DMS53 treated with DMSO at 0.1 percent for 48 hours (cell line): ENCODE results near the gene KLF7.

Experiments used
- DNase-seq: peaks from one replicate; lab custom pipeline; 2025; ENCODE audit not compliant: unreplicated experiment; lab: John Stamatoyannopoulos, UW

Gene KLF7

DNA sequence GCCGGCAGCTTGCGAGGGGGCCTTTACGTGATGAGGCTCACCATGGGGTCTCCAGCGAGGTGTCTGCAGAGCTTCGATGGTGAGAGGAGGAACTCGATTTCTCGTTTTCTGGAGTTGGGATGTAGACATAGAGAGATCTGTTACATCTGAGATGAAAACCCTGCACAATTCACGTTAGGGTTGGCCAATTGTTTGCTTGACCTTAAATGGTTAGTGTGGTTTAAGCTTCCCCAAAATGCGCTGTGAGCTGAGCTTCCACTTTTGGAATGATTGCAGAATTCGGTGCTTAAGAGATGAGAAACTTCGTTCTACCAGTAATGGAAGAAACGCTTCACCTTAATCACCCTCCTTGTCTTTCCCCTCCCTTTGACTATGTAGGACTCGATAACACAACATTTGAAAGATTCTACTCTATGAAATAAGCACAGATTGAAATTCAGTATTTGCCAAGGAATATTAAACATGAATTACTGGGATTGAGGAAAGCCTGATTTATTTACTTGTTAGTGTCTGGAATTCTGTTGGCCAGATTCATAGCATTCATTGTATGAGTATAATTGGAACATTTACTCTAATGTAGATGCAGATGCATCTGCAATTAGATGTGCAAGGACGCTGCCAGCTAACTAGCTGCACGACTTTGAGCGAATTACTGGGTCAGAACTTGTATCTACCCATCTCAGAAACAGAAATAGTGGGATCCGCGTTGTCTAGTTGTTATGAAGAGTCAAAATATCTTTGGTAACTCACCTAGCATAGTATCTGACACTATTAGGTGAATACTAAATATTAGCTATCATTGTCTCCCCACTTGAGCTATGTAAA is 1.6 kb upstream of the KLF7 start:
- DNase-seq: no peak

DNA sequence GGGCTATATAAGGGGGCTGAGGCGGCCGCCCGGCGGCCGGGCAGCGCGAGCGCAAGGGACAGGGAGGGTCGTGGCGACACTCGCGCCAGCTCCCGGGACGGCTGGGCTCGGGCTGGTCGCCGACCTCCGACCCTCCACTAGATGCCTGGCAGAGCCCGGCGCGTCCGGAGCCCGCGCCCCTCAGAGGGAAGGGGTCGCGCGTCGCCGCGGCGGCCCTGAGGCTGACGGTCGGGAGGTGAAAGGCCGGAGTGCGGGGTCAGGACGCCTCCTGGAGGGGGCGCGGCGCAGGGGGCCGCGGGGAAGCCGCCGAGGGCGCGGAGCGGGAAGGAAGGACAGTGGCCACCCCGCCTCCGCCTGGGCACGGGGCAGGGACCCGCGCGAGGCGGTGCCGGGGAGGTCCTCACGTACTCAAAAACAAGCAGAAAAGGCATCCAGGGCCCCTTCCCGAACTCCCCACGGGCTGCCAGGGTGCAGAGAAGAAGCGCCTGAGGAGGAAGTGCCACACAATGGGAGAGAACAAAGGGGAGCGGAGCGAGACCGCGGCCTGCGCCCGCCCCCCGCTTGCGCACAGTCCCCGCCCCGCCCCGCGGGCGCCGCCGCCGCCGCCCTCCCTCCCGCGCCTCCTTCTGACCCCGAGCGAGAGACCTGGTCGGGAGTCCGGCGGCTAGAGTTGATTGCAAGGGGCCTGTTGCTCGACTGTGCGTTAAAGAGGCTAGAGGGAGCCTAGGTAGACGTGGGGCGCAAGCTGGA is 776 bp upstream of the KLF7 start:
- peak; percentile 64 for DNase-seq

DNA sequence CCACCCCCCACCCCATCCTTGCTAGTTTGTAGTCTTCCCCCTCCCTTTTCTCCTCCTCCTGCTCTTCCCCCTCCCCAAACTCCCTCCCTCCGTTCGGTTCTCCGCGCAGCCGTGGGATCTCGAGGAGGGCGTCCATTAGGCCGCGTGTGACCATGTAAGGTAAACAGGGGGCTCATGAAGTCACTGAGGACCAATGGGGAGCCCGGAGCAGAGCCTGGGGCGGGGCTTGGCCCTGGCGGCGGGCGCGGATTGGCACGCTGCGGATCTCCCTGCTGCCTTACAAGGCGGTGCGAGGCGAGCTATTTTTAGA is 246 bp upstream of the KLF7 start:
- DNase-seq: peak; percentile 95

DNA sequence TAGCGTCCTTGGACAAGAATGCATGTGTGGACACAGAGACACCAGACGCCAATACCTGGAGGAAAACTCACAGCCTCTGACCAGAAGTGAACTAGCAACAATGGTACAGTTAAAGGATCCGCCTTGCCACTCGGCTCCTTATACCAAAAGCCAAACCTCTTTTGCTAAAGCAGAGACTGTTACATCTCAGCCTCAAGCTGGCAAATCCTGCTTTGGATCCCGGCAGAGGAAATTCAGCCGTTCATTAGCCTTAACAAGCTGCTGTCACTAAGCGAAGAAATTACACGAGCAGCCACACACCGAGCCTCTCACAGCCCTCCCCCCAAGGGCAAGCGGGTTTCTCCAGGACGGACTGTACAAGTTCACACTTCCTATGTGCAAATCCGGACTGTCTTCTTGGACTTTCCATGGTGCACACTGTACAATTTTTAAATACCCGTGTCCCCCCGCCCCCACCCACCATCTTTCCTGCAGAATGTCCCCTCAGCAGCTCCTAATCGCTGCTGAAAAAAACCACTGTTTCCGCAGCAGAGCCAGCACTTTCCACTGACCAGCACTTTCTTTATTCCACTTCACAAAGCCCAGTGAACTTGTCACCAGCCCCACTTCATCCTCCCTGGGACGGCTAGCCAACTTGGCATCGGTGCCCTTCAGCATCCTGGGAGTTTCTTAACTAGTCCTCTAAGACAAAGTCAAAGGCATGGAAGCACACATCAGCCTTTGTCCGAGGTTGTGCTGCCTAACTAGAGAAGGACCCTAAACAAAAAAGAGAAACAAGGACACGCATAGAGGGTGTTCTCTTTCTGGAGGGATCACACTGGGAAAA is 1.5 kb downstream of the KLF7 start:
- peak; percentile 45 for DNase-seq

DNA sequence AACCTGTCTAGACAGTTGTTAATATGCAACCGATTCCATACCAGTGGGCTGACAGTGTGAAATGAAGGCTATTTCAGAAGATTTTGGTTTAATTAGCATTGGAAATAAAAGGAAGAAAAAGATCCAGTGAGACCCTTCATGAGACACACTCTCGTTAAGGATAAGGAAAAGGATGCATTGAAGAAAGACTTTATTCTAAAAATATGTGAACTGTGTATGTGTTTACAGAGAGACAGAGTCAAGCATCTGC is 2.1 kb downstream of the KLF7 start:
- DNase-seq: no peak

DNA sequence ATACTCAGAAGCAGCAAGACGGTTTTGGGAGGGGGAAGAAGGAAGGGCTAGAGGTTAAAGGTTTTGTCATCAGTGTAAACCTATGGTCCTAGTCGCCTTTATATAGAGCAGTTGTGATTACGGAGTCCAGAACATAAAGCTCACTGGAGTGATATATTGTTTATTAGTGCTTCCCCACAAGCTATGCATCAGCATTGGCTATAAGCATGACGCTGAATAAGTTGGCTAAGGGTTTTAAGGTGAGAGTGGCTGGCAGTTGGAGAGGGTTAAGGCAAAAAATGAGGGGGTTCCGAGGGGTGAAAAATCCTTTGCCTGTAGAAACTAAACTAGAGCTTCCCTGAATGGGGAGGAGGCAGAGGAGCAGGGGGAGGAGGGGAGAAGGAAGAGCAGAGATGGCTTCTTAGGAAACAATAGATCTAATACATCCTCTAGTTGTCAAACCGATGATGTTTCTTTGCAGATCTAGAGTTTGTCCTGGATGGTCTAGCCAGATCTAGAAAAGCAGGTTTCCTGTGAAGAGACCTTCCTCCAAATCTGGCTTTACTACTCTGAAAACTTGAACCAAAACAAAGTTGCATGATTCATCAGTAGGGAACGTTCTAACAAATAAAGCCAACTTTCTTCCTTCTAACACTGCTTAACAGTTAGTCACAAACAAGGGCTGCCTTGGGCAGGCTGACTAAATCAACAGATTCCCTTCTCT is 2.5 kb downstream of the KLF7 start:
- peak; percentile 55 for DNase-seq

DNA sequence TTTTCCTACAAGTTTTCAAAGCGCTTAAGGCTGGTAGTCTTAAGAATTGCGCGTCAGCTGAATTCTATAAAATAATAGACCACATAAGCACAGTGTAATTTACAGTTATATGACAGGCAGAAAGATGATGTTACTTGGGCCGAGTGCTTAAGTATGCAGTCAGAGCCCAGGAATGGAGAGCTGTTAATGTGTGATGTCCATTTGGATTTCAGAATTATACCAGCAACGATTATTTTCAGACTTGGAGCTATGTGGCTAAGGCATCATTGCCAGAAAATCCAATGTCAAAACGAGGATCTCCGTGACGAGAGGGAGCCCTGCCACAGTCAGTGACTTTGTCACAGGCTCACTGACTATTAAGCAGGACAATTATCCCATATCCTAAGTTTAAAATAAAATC is 3.4 kb downstream of the KLF7 start:
- DNase-seq: no peak

DNA sequence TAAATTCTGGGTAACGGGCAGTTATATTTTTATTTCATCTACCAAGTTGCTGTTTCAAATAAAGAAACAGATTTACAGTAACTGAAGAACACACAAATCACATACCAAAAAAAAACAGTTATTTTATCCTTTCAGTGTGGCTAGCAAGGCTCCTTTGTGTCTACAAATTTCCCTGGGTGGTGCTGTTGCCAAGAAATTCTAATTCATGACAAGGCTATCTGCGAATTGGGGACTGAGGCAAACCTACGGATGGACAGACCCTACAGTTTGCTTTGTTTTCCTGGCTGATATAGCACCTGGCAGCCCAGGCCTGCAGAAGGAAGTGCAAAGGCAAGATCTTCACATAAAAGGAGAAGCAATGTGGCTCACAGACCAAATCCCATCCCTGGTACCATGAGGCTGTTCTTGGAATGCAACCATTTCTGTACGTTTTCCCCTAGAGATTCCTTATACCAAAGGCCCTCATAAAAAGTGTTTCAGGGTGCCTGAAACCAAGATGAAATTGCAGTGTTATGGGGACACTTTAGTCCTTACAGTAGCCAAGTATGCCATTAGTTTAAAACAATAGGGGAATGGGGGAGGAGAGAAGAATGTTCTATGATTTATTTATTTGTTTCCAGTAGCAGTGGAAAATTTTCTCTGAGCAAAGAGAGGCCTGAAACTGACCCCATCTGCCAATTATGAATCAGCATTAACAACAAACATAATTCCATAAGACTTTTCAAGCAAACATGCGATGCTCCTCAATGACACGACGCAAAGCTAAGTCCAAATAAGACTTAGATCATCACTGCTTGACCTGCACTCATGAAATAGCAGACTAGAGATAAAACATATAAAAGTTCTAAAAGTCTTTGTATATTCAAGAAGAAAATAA is 4.3 kb downstream of the KLF7 start:
- no peak for DNase-seq

DNA sequence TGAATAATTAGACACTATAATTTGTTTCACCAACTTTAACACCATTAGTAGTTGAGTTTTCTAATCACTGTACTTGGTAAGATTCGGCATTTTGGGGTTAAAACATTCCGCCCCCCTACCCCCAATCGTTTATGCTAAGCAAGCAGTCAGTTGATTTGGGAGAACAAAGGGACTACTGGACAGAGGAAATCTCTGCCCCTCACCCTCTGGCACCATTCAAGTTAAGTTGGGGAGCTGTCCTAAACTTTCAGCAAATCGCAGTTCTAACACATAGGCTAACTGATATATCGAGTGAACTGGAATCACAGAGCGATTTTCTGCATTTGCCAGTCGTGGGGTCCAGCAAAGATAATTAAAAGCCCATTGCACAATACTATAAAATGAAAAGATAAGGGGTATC is 5.6 kb downstream of the KLF7 start:
- no peak for DNase-seq

DNA sequence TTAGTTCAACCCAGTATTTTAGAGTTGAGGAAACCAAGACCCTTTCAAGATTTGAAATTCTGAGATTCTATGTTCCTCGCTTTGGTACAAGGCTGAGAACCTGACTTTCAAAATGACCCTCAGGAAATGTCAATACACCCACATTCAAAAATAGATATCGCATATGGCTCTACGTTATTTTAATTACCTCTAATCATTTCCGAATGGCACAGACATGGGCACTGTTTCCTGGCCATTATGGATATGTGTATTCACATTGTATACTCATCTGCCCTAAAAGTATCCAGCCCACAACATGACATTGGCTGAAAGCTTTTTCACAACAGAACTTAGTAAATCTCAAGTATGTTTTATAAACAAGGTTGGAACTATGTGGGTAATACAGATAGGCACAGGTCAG is 6.7 kb downstream of the KLF7 start:
- no peak for DNase-seq

DNA sequence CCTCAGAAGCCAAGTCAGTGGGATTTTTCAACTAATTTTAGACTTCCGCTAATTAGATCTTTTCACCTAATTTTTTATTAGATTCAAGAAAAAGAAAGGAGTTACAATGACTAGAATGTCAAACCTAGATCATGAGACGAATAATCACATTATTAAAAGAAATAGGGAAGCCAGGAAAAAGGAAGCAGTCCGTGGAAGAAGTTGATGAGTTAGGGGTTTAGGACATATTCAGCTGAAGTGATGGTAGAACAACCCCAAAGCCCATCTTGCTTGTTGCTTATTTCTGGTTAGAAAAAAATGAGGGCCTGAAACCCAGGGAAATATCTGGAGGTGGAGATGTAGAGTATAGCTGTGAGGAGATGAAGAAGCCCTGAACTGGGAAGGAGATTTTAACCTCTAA is 8.0 kb downstream of the KLF7 start:
- no peak for DNase-seq

DNA sequence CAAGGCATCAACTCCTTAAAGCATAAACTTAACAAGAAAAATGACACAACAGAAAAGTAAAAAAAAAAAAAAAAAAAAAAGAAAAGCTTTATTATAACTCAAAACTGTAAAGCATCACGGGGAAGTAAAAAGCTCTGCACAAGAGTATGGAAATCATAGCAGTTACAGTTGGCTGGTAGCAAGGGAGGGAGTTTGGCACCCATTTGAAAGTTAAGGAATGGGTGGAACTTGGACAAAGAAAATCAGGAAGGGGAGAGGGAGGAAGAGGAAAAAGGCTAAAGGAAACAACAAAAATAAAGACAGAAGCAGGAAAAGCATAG is 8.6 kb downstream of the KLF7 start:
- DNase-seq: no peak

DNA sequence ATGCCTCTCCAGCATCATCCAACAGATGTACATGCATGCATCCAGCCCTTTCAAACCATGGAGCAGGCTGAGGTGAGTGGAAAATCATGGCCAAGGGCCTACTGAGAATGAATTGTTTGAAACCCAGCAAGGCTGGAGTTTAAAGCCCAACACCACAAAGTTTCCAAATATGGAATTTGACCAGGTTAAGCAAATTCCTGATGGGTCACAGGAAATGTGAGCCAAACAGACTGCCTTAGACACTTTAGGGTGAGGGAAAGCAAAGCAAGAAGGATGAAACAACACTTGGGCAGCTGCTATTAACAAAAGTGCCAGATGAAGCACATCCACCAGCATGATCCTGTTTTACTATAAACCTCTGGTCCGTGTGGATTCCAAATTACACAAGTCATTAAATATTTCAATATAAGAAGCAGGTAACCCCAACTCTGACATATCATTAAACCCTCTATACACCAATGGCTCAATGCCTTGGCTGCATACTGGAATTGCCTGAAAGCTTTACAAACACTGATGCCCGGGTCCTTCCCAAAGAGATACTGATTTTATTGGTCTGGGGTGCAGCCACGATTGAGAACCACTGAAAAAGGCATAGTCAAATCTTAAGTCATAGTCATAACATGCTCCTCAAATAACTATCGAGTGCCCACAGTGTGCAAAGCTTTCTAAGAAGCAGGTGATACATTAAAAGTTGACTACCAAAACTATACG is 9.1 kb downstream of the KLF7 start:
- DNase-seq: no peak

DNA sequence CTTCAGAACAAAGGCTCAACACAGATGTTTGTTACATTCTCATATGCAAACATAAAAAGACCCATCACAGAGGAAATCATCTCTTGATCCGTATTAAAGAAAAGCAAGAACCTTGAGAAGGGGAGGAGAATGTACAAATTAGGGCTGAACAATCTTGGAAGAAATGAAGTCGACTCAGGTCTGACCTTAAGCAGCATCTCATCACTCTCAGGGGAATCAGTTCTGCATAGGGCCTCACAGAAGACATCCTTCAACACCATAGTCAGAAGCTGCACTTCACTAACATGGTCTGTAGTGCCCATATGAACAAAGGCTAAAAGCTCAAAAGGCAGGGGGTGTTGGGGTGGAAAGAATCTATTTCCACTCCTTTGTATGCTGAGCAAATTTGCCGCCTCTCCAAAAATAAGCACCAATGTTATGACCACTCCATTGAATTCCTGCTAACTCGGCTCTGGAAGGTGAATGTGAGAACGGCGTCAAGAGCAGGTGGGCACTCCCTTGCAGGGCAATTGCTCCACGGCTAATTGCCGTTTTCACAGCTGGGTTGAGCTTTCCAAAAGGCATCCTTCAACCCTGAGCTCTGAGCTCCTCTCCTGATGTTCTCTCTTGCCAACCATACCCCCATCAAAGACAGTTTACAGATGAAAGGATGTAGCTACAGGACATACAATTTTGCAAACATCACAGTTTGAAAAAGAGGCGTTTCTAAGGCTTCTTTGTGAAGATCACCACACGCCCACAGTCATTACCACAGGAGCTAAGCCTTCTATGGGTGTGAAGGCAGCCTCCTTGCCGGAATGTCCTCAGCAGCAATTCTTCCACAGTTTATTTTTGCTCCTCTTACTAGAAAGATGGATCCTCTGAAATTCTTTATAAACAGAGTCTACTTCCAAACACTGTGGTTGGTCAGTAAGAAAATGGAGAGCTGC is 10.0 kb downstream of the KLF7 start:
- DNase-seq: no peak

DNA sequence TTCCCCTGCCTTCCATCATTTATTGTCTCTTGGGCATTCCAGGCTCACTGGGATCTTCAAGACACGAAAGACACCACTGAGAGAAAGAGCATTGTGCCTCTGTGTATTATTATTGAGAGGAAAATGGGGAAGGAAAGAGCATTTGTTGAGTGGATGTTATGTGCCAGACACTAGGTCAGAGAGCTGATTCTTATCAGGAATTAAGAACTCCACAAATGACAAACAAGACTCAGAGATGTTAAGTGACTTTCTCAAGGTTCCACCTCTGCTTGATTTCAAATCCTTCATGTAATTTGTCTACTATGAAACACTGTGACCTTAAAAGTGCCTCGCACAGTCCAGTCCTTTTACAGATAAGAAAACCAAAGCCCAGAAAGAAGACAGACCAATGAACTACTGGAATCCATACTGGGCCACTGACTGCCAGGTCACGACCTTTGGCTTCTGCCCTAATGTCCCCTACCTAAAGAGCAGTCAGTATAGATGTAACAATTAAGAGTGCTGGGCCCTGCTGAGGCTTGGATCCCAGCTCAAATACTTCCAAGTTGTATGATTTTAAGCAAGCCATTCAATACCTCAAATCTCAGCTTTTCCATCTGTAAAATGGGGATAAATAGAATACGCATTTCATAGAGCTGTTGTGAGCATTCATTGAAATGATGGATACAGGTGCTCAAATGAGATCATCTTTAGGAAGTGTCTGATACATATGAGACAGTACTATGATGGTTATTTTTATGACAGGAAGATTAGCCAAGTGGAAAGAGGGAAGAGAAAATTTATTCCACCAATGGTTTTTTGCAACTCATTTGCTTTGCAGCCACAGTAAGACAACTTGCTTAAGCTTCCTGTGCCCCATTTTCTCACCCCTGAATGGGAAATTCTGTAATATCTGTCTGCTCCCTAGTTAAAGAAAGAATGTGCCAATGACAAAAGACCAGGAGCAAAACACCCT is 10.9 kb downstream of the KLF7 start:
- DNase-seq: no peak

DNA sequence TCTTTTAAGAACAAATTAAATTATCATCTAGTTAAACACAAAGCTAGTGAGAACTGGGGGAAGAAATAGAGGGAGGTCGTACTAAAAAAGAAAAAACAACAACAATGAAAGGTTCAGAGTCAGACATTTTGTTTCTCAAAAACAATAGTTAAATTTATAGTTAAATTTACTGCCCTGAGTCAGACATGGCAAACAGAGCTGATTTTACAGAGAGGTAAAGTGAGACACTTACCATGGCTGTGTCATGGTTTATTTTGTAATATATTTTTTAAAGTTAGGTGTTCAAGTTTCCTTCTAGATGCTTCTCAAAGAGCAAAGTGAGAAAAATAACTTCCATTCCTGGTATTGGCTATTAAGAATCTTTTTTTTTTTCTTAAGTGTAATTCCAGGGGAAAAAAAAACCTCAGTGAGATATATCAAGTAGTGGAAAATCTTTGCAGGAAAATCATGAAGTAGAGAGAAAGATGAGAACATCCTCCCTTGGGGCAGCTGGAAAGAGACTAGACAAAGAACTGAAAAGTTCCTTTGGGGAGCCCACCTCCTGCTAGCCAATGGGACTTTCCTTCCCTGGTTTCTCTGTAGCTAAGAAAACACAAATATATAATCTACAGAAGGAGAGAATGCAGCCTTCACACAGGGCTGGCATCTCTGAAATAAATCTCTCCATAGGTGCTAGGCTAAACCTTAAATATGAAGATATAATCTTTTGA is 12.3 kb downstream of the KLF7 start:
- DNase-seq: no peak

DNA sequence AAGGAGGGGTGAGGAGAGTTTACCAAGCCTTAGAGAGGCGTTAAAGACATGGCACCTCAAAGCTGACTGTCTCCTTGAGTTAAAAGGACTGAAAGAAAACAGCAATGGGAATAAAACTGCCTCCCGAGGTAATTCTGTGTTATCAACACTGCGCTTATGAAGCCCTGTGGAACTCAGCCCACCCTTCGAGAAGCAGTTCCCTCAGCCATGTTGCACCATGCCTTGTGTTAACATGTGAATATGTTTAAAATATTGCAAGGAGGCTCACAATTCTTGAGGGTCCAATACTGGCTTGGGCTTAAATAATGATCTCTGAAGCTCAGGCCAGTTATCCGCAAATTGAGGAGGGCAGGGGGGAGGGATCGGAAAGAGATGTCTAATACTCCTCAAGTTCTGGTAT is 14.7 kb downstream of the KLF7 start:
- DNase-seq: no peak
